Kasumi-1 (cell line): Measurements from ENCODE around the gene PCDH1.

Experiments used
- DNase-seq, 2 experiments: peaks; one replicate each; lab custom pipeline; 2025; lab: John Stamatoyannopoulos, UW

Gene PCDH1

DNA sequence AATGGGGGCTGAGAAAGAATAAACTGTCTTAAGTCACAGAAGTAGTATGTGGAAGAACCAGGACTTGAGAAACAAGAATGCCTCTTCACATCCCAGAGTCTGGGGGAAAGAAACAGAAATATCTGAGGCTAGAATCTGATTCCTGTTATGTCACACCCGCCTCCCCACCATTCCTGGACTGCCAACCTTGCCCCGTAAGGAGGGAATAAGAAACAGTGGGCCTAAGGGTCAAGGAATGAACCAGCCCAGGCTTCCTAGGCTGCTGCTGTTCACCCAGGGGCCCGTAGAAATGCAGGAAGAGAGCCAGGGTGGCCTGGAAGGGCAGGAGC lies 4.3 kb downstream of the PCDH1 start:
- DNase-seq: no peak

DNA sequence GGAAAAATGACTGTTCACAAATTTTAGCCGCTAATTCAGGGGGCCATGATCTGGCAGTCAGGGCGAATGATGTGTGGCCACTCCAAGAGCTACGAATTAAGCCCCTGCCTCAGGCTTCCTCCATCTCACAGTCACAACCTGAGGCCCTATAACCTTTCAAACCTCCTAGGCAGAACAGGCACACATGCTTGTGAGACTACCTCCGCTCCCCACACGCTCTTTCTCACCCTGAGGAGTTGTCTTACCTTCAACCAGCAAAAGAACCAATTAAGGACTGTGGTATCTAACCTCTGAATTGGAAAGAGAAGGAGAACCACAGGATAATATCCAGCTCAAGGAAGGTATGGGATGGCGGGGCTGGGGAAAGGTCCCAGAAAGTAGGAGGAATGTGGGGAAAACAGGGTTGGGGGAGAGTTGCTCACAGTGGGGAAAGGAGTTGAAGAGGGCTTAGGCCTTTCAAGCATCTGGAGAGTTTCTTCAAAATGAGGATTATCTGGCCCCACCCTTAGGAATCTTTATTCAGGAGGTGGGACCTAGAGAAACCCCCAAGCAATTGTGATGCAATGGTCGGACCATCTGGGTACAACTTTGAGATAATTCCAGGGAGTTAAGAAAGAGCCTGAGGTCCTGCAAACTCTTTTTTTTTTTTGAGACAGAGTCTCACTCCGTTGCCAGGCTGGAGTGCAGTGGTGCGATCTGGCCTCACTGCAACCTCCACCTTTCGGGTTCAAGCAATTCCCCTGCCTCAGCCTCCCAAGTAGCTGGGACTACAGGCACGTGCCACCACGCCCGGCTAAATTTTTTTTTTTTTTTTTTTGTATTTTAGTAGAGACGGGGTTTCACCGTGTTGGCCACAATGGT lies 5.5 kb downstream of the PCDH1 start:
- DNase-seq: no peak

DNA sequence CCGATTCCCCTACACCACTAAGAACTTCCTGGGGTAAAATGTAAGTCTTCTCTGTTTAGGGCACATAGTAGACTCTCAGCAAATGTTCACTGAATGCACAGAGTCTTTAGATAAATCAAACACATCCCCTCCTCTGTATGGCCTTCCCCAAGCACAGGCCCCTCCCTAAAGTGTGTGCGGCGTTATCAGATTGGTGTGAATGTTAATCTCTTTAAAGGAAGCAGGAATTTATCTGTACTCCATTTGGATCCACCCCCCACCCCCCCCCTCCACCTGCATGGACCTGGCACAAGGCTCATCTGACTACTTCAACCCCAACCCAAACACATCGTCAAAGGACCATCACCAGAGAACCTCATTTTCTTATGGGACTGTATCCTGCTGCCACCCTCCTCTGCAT lies 6.3 kb downstream of the PCDH1 start:
- no peak for DNase-seq

DNA sequence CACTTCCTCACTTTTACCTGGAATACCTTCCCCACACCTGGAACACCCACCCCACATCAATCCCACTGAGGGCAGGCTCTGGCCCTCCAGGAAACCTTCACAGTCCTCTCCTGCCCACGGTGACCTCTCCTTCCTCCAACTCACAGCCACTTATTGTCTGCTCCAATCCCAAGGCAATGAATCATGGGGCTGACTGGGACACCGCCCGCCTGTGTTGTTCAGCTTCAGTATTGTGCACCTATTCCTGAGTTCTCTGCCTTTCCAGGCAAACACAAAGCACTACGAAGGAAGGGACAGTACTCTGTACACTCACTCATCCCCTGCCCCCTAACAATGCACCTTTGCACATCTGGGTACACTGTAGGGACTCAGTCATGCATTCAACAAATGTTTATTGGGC lies 7.3 kb downstream of the PCDH1 start:
- no peak for DNase-seq

DNA sequence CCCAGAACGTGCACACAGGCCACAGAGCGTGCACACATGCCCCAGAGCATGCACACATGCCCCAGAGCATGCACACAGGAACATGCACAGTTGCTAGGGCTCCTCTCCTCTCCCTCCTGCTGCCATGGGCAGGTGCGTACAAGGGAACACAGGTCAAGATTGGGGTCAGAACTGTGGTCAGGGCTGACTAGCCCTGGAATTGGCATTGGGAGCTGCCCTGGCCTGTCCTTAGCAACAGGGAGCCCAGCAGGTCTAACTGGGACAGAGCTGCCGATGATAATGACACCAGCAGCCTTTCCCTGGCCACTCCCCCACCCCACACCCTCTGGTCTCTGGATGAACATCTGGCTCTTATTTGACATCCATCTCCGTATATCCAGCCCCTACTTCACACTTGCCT lies 8.0 kb downstream of the PCDH1 start:
- no peak for DNase-seq

DNA sequence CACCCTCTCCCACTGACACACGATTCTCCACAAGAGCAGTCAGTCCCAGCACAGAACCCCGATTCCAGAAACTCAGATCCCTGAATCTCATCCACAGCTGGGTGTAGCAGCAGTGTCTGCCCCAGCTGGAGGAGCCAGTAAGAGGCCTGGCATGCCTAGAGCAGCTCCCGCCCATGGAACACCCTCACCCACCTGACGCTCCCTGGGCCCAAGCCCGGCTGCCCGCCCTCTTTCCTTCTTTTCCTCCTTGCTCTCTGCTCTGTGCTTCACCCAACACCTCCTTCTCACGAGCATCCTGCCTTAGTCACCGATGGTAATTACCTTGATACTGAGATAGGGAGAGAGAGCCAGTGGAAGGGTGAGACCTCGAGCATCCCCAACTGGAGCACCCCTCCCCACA lies 8.7 kb downstream of the PCDH1 start:
- no peak for DNase-seq

DNA sequence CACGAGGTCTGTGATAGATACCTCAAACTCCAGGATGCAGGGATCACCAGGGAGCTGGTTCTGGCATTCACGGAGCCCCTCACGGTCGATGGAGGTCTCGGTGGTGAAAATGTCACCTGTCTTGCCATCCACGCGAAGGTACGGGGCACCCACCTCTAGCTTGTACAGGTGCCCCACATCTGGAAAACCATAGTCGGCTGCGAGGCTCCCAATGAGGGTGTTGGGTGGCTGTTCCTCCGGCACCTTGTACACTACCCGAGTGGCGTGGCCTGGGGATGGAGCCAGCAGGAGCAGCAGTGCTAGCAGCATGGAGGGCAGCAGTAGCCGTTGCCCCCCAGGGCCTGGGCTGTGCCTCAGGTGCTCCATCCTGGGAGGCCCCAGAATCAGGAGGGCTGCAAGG lies 9.2 kb downstream of the PCDH1 start:
- no peak for DNase-seq

DNA sequence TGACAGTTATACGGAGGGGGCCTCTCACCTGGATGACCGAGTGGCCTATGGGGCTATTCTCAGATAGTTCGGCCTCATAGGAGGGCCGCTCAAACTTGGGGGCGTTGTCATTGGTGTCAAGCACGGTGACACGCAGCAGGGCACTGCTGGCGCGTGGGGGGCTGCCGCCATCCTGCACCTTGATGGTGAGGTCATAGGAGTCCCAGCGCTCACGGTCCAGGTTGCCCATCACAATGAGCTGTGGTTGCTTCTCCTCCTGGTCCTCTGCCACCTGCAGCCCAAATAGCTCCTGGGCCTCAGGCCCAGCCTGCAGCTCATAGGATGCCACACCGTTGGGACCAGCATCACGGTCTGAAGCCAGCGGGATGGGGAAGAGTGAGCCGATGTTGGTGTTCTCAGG lies 9.7 kb downstream of the PCDH1 start:
- no peak for DNase-seq

DNA sequence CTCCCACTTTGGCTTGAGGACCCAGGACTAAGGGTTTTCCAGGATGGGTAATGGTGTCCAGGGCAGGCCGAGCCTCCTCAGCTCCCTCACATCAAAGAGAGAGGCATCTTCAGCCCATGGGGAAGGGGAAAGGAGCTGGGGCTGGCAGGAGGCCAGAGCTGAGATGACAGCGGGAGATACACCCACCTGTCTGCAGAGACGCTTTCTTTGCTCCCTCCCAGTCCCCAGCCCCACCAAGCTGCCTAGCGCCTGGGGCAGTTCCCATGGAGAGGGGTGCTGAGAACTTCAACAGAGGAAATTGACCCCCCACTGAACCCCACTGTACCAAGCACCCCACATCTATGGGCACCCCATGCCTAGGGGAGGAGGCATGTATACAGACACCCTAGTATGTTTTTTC lies 10.6 kb downstream of the PCDH1 start:
- no peak for DNase-seq

DNA sequence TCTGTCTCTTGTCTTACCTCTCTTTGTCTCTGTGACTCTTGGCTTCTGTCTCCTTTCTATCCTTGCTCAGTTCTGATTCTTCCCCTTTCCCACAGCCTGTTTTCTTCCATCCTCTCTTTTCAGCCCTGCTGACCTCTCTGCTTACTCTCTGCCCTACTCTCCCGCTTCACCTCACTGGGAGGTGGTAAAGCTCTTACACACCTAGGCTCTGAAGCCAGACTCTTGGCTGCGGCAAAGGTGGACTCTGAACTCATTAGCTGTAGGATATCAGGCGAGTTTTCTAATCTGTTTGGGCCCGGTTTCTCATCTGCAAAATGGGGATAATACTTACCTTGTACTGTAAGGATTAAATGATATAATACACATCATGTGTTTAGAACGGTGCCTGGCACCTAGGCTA lies 11.1 kb downstream of the PCDH1 start:
- no peak for DNase-seq

DNA sequence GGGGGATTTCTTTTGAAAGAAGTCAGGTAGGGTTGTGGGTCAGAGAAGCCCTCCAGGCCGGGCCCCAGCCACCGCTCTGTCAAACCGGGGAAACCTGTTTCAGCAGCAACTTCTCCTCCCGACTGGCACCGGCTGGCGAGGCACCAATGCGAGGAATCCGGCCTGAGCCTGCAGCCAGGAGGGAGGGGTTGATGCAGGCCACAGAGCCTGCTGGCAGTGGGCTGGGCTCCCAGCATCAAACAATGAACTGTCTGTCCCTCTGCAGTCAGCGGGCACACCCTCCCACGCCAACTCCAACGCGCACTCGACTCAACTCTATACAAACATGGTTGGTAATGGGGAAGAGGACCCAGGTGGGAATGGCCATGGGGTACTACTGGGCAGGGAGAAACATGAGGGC lies 12.1 kb downstream of the PCDH1 start:
- DNase-seq: no peak

DNA sequence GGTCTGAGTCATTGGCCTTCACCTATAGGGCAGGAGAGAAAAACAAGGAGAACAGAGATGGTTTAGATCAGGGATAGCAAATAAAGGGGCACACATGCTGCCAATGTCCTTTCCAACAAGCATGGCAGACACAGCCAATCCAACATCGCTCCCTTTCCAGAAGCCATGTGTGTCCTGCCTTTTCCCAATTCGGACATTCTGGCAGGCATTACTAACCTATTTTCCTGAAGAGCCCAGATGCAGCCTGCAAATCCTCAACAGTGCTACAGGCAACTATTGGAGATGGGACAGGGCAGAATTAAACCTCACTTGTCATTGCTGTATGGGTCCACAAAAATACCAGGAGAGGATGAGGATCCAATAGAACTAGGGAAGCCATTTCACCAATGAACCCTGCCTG lies 12.8 kb downstream of the PCDH1 start:
- DNase-seq: no peak

DNA sequence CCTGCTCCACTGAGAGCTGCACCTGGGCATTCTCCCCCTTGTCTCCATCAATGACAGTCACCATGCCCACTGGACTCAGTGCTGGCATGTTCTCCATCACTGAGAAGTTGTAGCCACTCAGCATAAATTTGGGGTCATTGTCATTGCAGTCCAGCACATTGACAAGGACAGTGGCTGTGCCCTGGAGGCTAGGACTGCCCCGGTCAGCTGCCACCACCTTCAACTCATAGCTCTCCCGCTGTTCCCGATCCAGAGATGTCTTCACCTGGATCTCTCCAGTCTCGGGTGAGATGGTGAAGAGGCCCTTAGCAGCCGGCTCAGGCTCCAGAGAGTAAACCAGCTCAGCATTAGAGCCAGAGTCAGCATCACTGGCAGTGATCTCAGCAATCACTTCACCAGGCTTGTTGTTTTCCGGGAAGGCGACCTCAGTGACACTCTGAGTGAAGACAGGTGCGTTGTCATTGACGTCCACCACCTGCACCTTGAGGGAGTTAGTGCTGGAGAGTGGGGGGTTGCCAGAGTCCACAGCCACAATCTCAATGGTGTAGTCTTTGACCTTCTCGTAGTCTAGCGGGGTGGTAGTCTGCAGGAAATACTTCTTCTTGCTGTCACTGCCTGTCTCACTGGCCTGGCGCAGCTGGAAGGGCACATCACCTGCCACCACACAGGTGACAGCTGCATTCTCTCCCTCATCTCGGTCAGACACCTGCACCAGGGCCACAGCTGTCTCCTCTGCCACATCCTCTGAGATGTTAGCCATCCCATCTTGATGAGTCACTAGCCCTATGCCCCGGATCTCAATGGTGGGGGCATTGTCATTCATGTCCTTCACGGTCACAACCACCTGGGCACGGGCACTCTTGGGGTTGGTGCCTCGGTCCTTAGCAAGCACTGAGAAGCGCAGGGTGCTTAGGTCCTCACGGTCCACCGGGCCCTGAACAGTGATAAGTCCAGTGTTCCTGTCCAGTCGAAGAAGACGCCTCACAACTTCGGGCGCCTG lies 13.5 kb downstream of the PCDH1 start:
- DNase-seq: no peak

DNA sequence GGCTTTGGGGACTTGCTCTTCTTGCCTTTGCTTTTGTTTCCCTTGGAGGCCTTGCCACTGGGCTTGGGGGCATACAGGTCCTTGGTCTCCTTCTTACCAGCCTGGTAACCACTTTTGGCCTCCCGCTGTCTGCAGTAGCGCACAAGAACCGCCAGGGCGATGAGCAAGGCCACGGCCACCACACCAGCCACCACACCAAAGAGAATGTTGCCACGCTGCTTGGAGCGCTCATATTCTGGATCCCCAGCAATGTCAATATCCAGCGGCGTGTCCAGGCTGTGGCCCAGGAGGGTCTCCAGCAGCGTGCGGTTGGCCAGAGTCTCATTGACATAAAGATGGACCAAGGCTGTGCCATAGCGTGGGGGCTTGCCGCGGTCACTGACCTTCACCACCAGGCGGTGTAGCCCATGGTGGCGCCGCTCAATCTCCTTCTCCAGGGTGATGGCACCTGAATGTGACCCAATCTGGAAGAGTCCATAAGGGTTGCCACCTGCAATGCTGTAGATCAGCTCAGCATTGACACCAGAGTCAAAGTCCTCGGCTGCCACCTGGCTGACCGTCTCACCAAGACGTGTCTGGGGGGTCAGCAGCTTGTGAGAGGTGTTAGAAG lies 14.5 kb downstream of the PCDH1 start:
- DNase-seq: no peak

DNA sequence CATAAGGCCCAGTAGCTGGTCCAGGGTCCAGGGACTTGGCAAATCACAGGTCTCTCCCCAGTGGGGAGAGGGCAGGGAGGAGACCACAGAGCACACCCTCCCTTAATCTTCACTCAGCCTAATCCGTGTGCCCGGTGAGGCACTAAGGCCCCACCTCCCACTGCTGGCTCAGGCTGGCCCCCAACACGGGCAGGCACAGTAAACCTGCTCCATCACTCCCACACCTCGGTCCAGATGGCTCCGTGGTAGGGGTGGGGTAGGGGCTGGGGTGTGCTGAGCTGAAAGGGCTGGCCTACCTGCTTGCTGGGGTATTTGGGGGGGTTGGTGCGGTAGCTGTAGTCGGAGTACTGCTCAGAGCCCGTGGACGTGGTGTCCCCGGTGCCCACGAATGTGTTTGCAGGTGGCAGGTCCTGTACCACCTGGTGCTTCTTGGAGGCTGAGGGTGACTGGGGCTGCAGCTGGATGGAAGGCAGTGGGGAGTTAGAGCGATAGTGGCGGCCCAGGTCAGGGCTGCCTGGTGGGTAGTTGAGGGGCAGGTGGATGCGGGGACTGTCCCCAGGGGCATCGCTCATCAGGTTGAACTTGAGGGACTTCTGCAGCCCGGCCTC lies 15.2 kb downstream of the PCDH1 start:
- no peak for DNase-seq

DNA sequence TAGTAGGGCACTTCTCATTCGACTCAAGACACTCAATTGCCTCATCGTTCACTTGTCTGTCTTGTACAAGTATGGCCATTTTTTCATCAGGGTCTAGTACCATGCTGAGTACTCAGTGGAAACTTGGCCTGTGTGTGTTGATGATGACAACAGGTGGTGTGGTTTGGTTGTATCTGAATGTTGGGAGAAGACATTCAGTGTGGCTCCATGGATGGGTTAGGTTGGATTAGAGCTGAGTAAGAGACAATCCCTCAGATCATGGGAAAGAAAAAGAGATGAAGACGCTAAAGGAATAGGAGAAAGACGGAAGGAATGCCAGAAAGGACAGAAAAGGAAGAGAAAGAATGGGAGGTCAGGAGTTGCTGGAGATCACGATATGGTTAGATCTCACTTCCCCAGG lies 17.0 kb downstream of the PCDH1 start:
- no peak for DNase-seq

DNA sequence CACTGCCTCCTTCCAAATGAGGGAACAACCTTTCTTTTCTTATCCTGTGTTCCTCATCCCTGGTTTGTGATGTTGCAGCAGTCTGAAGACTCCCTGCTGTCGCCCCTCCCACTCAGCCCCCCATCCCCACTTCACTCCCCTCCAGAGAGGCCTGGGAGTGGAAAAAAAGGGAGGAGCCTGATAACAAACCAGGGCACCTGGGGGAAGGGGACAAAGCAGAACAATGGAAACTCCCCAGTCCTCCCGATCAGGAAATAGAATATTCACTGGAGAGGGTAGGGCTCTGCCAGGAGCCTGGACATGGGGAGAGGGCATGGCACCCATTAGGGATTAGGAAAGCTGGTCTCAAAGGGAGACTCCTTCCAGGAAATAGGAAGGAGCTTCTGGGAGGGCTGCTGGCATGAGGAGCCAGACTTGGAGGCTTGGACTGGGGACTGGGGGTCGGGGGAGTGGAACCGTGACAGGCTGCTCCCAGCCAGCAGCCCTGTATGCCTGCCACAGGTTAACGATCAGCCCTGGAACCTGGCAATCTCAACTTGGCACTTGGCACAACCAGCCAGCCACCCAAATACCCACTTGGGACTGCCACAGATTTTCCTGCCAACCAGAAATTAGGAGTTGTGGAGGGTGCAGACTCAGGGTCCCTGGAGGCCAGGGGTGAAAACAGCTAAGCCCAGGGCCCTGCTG lies 20.0 kb downstream of the PCDH1 start:
- DNase-seq: no peak

DNA sequence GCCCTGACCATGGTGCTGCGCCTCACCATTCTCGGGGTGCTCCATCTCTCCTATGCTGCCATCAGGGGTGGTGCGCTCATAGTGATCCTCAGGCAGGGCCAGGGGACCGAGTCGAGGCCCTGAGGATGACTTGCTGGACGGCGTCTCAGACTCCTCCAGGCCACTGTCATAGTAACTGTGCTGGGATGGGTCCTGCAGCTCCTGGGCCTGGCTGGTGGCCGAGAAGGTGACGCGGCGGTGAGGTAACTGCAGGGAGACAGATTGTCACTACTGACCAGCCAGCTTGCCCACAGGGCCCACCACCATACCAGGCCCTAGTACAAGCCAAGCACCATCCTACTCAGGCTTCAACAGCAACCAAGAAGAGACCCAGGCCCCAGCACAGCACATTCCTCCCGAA lies 21.0 kb downstream of the PCDH1 start:
- no peak for DNase-seq

DNA sequence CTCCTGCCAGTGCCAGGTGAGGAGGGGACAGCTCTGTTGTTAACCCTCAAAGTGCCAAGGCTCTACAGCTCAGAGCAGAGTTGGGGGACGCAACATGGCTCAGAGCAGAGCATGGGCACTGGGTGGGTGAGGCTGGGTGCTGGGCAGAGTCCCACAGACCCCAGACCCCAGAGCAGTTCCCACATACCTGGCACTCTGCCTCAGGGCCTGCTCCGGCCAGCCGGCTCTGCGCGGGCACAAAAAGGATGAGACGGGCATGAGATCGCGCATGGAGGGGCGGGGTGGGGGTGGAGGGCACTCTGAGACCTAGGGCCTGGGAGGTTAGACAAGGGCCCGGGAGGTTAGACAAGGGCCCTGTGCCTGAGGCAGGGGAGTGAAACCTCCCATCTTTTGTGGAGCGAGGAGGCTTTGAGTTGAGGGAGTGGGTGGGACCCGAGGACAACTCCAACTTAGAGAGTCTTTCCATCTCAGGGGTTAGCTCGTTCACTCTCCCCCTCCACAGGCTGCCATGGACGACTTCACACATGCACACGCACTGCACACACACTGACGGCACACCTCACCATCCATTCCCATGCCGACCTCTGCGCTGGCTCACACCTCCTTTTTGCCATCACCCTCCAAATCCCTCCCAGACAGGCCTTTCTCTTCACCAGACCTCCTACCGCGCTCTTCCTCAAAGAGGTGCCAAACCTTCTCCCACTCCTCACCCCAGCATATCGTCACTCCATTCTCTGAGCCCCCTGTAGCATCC lies 22.0 kb downstream of the PCDH1 start:
- DNase-seq: no peak

DNA sequence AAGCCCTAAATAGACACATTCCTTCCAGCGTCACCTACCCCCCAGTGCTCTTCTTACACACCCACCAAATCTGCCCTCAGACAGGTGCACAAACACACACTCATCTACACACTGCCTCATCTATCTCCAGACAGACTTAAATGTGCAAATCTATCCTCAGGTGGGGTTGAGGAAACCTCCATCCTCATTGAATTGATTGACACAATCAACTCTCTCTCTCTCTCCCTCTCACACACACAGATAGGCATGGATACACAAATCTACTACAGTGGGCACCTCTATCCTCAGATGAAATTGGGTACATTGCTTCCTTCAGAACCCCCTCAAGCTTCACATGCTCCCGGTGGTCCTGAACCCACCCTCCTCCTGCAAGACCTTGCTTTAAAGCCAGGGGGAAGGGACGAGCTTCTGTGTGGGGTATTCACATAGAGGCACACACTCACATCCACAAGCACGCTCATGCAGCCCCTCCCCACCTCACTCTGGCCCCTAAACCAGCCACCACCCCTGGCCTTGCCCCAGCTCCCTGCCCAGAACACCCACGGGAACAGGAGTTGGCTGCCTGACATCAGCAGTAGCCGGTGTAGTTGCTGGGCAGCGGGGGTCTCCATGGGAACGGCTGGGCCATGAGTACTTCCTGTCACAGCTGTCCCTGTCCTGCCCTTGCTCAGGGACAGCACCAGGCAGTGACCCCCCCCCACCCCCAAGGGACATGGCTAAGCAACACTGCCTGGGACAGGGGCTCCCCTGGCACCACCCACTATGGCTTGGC lies 22.8 kb downstream of the PCDH1 start:
- no peak for DNase-seq
